HG03097 (cell line): Measurements from ENCODE around the gene MAPK1.
"Not testable (repeated sequence)": the region's sequence is repeated elsewhere in the genome, so short reads cannot be mapped to it uniquely, and the experiment has no call there.

ENCODE experiments used
- ATAC-seq: cut with Tn5 transposase; IDR thresholded peaks from one replicate; pipeline ENCODE4 v1.9.1; 2021; ENCODE audit not compliant: unreplicated experiment, low FRiP score

The MAPK1 gene

DNA sequence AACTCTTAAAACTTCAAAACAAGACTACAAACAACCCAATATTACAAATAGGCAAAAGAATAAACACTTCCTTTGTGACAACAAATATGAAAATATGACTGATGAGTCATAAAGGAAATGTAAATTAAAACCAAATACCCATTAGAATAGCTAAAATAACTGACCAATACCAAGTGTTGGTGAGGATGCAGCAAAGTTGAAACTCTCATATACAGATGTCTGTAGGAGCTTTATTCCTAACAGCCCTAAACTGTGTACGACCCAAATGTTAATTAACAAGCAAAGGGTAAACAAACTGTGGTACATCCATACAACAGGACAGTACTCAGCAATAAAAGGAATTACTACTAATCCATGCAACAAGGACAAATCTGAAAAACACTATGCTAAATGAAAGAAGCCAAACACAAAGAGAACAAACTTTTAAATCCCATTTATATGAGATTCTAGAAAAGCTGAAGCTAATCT, 43.0 kb downstream of the MAPK1 start:
- ATAC-seq, result no peak

DNA sequence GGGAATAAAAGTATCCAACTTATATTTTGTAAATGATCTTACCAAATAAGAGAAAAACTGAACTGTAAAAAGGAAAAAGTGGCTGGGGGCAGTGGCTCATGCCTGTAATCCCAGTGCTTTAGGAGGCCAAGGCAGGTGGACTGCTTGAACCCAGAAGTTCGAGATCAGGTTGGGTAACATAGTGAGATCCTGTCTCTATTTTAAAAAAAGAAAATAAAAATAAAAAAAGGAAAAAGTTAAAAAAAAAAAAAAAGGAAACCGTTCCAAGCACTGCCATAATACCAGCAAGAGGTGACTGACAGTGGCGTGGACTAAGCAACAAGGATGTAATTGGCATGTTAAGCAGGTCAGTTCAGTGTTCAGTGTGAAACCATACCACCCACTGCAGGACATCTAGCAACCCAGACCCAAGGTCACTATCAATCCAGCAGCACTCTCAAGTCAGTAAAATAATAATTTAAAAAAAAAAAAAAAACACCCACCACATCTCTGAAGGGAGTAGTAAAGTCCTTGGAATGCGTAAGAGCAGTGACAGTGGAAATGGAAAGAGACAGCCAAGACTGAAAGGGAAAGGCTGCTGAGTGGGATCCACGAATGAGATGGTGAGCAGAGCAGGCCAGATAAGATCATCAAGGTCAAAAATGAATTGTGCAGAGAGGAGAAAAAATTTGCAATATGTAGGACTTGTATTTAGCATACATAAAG, 43.6 kb downstream of the MAPK1 start:
- no peak for ATAC-seq

DNA sequence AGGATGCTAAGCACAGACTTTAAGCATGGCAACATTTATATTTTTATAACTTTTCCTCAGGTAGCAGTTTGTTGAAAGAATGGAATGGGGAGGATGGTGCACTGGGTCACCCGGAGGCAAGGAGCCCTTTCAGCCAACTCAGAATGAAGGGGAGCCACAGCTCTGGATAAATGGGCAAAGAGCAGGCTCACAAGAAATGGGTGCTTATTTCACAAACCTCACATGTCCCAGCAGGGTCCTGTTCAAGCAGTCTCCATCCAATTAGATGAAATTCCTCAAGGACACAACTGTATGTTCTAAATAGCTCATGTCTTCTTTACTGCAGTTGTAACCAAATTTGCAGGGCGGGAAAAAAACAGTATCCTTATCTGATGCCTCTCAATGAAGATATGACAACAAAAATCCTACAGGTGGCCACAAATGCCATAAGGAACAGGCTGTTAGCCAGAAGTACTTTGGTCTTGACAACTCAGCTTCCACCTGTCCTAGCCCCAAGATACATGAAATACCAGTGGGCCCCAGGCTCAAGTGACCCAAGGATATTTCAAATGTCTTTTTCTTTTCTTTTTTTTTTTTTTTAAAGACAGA, 48.2 kb downstream of the MAPK1 start:
- ATAC-seq, result no peak

DNA sequence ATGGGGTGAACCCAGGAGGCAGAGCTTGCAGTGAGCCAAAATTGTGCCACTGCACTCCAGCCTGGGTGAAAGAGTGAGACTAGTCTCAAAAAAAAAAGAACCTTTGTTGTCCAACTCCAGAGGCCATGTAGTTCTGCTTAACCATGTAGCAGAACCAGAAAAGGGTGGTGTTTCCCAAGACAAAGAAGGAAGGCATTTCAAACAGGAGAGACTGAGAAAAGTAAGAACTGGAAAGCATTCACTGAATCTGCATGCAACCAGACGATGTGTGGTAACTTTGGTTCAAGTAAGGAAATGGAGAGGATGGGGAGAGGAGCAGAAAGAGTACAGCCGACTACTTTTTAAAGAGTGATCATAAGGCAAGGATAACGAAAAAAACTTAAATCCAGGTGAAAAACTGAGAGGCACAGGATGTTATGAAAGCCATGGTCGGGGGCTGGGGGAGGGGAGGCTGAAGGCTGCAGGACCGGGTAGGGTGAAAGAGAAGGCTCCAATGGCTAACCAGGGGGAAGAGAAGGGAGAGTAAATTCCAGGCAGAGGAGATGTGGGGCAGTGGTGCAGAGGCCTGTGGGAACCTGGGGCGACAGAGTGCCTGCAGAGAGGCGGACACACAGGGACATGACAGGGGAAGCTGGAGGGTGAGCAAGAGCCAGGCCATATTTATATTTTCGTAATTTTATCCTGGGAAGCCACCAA, 48.8 kb downstream of the MAPK1 start:
- no peak for ATAC-seq

DNA sequence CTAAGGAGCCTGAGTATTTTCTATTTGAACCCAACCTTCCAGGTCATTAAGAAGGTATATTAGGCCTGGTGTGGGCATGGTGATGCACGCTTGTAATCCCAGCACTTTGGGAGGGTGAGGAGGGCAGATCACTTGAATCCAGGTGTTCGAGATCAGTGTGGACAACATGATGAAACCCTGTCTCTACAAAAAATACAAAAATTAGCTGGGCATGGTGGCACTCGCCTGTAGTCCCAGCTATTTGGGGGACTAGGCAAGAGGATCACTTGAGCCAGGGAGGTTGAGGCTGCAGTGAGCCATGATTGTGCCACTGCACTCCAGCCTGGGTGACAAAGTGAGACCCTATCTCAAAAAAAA, 50.0 kb downstream of the MAPK1 start:
- not testable (repeated sequence) for ATAC-seq

DNA sequence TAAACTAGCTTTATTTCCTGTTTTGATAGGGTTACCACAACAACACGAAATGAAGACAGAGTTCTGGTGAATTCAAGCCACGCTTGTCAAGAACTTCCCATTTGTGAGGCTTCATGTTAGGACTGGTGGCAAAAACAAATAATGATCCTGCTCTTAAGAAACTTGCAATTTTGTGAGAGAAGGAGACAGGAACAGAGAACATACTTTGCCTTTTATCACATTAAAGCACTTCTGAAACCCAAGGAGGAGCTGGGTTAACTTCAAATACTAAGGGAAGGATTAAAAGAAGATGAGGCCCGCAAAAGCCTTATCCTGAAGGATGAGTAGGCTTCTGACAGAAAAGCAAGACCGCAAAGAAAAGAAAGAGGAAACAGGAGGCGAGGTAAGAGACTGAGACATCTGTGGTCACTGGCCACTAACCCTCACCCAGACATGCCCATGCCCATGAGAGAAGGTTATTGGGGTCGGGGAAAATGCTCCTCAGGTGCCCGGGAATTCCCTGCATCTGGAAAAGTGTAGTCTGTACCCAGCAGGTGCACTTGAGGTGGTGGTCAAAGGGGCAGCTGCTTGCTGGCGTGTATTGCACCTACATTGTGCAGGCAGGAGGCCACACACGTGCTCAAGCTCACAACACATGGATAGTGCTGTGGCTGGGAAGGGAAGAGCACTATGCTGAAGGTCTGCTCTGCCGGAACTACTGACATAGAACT, 50.5 kb downstream of the MAPK1 start:
- ATAC-seq, result no peak

DNA sequence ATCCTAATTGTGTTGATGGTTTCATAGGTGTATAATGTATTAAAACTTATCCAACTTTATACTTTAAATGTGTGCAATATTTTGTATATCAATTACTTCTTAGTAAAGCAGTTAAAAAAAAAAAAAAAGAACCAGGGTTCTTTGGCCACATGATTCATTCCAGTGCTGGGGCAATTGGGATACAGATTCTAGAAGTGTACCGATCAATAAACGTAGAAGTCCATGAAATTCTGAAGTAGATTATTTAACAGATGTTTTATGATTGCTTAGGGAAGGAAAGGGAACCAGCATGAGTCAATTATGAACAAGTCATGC, 51.0 kb downstream of the MAPK1 start:
- ATAC-seq, result no peak

DNA sequence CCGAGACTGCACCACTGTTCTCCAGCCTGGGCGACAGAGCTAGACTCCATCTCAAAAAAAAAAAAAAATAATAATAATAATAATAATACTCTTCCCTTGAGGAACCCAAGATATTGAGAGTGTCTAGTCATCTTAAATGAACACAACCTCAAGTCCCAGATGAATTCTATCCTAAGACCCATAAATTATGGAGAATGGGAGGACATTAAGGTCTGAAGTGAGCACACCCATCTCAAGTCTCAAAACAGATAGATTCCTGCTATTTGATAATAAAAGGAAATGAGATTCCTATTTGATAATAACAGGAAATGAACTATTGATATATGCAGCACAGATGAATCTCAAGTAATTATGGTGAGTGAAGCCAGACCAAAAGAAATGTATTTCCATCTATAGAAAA, 51.5 kb downstream of the MAPK1 start:
- no peak for ATAC-seq

DNA sequence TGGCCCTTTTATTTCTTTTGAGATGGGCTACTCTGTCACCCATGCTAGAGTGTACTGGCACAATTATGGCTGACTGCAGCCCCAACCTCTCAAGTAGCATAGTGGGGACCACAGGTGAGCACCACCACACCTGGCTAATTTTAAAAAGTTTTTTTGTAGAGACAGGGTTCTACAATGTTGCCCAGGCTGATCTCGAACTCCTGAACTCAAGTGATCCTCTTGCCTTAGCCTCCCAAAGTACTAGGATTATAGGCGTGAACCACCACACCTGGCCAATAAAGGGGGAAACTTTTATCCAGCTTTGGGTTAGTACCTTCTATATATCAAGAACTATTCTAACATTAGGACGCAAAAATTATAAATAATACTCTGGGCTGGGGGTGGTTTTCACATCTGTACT, 52.1 kb downstream of the MAPK1 start:
- ATAC-seq, result no peak

DNA sequence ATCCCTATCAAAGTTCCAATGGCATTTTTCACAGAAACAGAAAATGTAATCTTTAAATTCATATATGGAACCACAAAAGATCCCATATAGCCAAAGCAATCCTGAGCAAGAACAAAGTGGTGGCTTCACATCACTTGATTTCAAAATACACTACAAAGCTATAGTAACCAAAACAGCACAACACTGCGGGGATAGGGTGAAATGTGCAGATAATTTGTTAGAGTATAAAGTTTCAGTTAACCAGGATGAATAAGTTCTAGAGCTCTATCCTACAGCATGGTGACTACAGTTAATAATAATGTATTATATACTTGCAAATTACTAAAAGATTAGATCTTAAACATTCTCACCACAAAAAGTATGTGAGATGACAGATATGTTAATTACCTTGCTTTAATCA, 55.5 kb downstream of the MAPK1 start:
- ATAC-seq, result no peak

DNA sequence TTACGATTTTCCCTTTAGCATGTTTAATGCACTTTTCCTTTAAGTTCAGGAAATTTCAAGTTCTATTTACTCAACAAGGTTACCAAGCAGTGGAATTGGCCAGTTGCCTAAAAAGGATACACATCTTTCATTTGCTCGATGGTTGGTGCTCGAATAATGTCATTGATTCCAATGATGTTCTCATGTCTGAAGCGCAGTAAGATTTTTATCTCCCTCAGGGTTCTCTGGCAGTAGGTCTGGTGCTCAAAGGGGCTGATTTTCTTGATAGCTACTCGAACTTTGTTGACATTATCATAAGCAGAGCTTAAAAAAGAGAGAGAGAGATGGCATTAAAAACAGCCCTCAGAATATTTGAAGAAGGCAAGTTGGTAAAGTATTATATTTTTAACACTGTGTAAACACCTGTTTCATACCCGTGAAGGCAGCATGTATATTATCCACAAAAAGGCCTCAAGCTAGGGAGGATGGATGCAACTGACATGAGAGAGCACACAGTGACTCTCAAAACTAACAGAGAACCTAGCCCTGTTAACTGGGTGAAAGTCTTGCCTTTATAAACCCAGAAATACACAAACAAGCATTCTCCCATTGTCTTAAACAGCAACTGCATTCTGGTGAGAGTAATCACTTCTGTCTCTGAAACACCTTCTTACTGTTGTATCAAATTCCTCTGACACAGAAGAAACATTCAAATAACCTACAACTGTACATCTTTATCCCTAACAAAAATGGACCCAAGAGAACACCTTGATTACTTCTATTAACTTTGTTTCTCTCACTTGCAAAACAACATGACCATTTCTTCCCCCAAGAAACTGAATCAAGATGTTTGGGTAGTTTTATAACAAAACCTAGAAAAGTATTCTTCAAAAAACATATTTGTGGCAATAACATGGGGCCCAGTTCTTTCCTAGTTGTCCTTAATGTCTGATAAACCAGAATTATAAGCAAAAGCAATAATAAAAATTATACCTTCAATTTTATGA, 59.6 kb downstream of the MAPK1 start:
- ATAC-seq, result no peak

DNA sequence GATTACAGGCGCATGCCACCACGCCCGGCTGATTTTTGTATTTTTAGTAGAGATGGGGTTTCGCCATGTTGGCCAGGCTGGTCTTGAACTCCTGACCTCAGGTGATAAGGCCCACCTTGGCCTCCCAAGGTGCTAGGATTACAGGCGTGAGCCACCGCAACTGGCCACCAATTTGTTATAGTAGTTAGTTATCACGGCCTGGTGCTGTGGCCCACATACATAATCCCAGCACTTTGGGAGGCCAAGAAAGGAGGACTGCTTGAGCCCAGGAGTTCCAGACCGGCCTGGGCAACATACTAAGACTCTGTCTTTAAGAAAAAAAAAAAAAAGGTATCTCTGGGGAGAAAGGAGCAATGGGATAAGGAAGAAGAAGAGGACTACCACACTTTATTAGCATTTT, 62.1 kb downstream of the MAPK1 start:
- not testable (repeated sequence) for ATAC-seq

DNA sequence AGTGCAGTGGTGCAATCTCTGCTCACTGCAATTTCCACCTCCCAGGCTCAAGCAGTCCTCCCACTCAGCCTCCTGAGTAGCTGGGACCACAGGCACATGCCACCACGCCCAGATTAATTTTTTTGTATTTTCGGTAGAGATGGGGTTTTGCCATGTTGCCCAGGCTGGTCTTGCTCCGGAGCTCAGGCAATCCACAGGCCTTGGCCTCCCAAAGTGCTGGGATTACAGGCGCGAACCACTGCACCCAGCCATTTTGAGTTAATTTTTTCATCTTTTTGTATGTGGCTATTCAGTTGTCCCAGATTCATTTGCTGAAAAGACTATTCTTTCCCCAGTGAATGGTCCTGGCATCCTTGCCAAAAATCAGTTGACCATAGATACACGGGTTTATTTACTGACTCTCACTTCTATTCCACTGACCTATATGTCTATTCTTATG, 63.6 kb downstream of the MAPK1 start:
- no peak for ATAC-seq

DNA sequence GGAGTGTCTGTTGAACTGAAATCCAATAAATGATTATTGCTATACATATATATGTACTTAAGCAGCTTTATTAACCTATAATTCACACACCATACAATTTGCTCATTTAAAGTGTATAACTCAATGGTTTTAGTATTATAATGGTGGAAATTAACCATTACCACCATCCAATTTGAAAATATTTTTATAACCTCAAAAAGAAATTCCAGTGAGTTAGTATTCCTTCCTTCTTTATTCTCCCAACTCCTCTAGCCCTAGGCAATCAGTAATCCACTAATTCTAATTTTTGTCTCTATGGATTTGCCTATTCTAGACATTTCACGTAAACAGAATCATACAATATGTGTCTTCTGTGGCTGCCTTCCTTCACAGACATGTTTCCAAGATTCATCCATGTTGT, 64.8 kb downstream of the MAPK1 start:
- ATAC-seq, result no peak

DNA sequence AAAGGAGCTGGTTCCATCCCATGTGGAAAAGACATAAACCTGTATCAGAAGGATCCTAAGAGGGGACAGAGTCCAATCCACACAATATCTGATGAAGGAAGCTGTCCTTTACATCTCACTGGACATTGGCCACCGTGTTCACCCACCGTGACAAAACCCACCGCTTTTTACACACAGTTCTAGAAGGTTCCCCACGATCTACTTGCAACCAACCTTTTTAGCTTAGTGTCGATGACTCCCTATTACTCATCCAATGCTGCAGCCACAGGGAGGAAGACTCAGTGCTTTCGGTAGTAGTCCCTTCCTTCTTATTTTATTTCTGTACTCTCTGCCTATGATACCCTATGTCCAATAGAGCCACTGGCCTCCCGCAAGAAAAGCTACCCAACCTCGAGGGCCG, 65.4 kb downstream of the MAPK1 start:
- ATAC-seq, result no peak

DNA sequence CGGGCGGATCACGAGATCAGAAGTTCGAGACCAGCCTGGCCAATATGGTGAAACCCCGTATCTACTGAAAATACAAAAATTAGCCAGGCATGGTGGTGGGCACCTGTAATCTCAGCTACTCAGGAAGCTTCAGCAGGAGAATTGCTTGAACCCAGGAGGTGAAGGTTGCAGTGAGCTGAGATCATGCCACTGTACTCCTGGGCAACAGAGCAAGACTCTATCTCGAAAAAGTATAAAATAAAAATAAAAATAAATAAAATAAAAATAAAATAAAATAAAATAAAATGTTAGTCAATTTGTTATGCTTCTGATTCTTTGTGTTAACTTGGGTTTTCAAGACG, 66.2 kb downstream of the MAPK1 start:
- ATAC-seq, result not testable (repeated sequence)

DNA sequence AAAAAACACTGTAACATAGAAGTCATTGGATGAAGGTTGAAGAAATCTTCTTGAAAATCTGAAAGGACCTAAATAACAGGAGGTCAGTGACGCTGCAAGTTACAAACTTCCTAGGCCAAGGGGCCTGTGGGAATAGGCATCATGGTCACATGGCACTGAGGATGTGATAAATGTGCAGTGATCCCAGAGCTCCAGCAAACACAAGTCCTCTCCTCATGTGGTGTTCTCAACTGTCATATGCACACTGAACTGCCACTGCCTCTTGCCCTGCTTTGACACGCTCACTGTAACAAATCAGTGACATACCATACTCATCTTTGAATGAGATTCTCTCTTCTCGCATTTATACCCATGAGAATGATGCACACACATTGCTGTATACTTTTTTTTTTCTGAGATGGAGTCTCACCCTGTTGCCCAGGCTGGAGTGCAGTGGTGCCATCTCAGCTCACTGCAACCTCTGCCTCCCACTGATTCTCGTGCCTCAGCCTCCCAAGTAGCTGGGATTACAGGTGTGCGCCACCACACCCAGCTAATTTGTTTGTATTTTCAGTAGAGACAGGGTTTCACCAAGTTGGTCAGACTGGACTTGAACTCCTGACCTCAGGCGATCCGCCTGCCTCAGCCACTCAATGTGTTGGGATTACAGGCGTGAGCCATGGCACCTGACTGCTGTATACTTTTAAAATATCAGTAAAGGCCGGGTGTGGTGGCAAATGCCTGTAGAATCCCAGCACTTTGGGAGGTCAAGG, 66.7 kb downstream of the MAPK1 start:
- ATAC-seq, result no peak

DNA sequence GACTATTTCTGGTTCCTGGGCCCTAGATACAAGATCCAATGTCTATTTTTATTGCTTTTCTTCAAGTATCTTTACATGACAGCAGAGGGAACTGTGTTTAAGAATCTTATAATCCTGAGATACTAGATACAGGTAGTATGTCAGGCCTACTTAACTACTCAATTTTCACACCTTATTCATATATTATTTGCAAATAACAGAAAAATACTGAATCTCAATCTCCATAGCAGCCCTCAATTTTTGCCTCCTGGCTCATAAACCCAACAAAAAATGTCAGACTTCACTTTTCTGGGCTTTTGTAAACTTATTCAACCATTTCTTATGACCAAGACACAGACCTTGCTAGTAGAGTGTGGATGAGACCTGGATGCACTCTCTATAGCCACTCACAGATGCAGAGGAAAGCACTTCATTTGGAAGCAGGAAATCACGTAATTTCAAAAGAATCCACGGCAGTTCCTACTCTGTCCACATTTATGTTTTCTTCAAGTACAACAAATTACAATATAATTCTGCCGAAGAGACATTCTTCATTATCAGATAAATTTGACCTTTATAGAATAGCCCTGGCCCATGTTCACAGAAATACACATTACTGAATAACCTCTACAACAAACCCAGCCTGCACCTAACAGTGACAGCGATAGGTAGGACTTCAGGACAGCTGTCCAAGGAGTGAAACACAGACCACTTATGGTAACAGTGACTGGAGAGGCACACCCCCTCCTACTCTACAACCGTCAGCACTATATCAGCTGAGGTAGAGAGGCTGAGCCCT, 69.8 kb downstream of the MAPK1 start:
- no peak for ATAC-seq

DNA sequence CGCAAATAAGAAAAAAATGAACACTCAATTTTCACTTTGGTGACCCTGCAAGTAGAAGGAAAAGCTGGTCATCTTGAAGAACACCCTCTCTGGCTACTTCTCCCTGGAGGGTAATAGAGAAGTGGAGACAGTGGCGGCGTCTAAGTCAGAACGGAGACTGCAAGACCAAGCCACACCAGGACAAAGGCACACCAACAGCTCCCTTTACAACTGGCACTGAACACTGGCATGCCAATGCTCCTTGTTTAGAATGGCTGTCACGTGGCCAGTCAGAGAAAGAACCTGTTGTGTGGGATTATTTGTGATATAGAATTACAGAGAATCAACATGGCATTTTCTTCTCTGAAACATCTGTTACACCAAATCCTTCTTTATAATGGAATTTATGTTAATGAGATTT, 70.6 kb downstream of the MAPK1 start:
- ATAC-seq, result no peak
